GM21528 (cell line): ENCODE measurements around the gene NSRP1.
"Not testable (repeated sequence)": the region's sequence is repeated elsewhere in the genome, so short reads cannot be mapped to it uniquely, and the experiment has no call there.

Experiments used
- ATAC-seq: cut with Tn5 transposase; IDR thresholded peaks from one replicate; pipeline ENCODE4 v1.9.1; 2021; ENCODE audit warnings: mild to moderate bottlenecking, moderate library complexity; ENCODE audit not compliant: unreplicated experiment, low FRiP score

Gene NSRP1

DNA sequence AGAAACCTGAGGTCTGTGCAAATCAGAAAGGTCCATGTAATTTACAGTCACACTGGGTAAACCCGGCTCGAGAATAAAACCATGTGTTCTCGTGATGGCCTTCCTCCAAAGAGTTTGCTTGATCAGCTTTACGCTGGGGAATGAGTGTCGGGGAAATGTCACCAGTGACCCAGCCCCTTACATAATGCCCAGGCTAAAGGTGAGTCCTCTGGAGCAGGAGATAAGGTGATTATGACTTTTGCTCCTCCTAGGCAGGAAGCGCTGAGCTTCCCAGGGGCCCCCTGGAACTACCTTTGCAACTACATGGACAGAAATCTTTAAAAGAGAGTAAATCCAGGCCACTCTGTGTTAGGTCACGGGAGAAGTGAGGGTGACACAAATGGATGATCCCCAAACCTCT lies 103.2 kb downstream of the NSRP1 start:
- no peak for ATAC-seq

DNA sequence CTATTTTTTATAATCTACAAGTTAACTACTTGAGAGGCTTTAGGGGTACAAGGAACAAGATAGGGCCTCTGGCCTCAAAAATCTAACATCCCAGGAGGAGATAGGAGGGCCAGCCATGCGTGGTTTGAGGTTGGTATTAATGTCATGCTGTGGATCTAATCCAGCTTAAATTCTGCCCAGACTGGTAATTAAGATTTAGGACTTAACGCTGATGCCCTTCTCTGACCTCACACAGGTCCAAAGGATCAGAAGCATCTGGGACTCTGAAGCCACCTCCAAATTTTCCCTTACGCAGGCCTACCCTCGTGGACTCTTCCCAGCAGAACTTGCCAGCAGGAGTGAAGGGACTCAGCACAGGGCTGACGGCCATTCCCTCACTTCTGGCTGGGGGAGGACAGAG lies 103.8 kb downstream of the NSRP1 start:
- ATAC-seq: no peak

DNA sequence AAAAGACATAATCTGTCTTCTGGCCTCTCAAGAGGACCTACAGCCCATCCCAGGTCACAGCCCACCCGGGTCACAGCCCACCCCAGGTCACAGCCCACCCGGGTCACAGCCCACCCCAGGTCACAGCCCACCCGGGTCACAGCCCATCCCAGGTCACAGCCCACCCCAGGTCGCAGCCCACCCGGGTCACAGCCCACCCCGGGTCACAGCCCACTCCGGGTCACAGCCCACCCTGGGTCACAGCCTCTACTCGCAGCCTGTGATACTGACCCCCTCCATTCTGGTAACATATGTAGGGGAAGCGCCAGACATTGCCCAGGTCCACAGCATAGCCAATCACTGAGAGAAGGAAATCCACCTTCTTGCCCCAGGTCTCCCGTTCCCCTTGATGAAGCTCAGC lies 104.7 kb downstream of the NSRP1 start:
- ATAC-seq: no peak

DNA sequence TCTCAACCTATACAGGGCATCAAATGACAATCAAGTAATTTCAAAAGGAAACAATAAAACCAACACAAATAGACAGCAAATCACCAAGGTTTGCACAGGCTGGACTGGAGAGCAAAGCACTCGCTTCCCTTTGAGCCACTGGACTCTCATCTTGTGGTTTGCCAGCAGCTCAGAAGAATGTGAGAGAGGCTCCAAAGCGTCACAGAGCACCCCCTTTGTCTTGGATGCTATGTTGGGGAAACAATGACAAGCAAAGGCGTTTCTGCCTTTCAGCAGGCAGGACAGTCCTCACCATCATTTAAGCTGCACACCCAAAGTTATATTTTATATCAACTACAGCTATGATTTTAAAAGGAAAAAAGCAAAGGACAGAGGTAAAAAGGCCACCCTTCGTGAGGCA lies 105.6 kb downstream of the NSRP1 start:
- ATAC-seq: no peak

DNA sequence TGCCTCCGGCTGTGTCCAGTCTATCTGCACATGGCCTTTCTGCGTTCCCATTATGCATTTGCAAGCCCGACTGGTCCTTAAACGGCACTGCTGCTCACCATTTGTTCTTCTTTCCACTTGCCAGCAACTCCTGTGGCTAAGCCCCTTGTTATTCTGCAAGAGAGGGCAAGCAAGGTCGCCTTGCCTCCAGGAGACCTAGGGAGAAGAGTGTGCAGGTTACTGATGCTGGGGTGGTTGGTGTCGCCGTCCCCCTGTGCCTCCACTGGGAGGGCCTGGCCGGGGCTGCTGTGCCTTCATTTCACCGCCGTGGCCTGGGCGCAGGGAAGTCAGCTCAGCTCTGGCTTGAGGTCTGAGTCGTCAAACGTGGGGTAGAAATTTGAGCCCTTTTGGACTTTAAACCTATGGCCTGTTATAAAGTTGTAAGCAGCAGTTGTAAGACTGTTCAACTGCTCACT lies 106.1 kb downstream of the NSRP1 start:
- ATAC-seq: no peak

DNA sequence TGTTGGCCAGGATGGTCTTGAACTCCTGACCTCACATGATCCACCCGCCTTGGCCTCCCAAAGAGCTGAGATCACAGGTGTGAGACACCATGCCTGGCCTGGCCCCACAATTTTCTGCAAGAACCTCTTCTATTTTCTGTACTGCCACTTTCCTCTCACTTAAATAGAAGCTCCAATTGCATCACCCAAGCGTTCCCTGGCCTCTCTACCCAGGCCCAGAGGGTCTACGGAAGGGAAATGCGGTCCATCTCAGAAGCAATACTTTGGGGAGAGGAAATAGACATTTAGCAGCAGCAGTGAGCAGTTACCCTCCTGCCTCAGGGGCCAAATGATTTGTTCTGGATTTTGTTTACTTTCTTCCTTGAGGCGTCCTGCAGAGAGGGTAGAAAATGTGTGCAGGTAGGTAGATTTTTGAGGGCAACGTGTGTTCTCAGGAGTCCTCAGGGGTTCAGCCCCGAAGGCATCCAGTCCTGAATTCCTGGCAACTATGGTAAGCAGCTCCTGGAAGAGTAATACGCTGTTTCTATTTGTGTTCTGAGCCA lies 107.9 kb downstream of the NSRP1 start:
- no peak for ATAC-seq

DNA sequence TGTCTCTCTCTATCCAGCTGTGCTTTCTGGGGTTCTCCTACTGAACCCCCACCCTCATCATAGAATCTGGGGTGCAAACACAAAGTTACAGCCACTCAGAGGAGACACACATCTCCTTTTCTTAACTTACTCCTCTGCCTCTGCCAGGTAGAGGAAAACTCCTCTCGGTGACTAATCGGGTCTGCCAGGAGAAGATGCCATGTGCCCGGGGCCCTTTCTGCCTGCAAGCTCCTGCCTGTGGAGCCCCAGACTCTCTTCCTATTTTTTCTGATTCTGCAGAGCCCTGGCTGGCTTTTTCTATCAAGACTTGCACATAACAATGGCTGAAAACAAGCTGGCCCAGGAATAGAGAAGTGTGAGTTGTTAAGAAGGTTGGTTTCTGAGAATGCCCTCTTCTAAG lies 108.5 kb downstream of the NSRP1 start:
- ATAC-seq: no peak

DNA sequence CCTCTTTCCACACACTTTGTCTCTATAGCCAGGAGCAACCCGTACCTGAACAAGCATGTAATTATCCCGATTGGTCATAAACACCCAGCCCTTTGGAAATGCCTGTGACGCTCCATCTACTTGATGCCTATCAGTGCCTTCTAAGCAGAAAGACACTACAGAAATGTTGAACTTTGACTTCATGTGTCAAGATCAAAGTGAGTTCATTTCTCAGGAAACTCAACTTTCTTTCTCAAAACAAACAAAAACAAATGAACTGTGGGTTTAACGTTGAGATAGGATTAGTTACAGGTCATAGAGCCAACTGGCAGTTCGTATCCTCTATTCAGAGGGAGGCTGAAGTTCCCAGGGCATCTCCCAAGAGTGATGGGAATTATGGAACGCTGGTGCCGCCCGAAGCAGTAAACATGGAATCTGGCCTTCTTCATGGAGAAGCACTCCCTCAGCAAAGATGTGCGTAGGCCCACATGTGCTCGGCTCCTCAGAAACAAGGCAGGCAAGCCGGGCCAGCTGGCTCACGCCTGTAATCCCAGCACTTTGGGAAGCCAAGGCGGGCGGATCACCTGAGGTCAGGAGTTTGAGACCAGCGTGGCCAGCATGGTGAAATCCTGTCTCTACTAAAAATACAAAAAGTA lies 109.4 kb downstream of the NSRP1 start:
- no peak for ATAC-seq

DNA sequence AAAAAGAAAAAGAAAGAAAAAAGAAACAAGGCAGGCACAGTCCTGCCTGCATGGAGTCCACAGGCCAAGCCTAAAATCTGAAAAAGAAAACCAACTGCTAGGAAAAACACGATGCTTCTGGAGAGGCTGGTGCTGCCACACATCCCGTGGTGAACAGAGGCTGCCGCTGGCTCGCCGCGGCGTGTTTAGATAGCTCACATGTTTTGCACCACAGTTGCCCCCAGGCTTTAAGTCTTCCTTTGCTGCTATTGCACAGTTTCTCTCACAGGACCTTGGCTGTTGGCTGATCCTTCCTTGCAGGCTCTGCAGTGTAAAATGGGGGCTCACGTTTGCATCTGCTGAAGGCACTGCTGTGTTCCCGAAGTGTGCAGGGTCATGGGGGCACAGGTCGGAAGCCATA lies 110.3 kb downstream of the NSRP1 start:
- ATAC-seq: no peak

DNA sequence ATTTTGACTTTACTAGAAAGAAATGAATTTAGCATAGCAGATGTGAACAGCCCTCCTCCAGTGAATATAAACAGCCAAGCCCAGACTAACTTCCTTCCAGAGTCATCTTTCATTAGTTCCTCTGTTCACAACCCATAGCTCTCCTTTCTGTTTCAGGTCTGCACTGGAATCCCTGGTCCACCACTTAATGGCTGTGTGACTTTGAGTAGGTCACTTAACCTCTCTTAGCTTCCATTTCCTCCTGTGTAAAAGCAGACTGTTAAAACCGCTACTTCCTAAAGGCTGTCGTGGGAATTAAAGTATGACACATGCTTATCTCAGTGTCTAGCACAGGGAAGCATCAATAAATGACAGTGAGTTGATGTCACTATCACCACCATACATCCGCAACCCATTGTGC lies 111.4 kb downstream of the NSRP1 start:
- no peak for ATAC-seq

DNA sequence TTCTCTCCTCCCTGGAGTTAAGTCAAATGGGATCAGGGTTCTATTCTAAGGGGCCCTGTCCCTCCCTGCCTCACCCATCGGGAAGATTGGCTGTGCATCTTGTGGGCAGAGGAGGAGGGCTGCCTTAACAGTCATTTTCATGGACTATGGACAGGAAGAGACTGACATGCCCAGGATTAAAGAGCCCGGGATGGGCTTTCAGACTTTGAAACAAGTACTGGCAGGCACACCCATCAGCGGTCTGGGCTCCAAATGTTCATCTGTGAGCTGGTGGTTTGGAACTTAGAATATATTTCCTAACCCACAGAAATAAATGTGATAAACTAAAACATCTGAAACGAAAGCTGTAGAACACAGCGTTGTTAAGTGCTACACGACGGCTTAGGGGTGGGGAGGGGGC lies 112.4 kb downstream of the NSRP1 start:
- no peak for ATAC-seq

DNA sequence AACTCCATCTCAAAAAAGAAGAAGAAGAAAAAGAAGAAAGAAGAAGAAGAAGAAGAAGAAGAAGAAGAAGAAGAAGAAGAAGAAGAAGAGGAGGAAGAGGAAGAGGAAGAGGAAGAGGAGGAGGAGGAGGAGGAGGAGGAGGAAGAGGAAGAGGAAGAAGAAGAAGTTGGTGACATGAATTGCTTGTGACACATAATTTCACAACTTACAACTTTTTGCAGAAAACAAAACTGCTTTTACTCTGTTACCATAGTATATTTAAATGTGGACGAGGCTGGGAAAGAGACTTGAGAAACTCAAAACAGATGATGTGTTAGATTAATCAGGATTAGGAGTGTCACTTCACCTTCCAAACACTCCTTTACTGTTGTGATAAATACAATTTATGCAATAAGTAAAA lies 113.4 kb downstream of the NSRP1 start:
- not testable (repeated sequence) for ATAC-seq

DNA sequence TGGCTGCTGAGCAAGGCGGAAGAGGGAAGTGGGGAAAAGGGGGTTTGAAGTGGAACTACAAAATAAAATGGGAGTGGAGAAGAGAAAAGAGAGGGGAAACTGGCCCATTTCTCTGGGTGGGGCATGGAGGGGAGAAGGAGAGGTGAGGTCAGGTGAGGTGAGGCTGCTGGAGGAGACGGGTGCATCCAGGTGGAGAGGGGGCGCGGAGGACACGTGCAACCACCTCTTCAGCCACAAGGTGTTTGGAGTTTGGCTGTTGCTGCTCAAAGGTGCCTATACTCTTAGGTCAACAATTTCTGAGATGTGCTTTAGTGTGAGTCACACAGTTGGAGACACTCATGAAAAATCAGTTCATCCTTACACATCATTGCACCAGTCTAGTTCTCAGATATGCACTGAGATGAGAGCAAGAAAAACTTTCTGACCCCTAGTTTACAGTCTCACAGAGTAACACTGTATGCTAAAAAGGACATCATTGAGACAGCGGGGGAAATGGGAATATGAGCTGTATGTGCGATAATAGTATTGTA lies 114.0 kb downstream of the NSRP1 start:
- no peak for ATAC-seq

DNA sequence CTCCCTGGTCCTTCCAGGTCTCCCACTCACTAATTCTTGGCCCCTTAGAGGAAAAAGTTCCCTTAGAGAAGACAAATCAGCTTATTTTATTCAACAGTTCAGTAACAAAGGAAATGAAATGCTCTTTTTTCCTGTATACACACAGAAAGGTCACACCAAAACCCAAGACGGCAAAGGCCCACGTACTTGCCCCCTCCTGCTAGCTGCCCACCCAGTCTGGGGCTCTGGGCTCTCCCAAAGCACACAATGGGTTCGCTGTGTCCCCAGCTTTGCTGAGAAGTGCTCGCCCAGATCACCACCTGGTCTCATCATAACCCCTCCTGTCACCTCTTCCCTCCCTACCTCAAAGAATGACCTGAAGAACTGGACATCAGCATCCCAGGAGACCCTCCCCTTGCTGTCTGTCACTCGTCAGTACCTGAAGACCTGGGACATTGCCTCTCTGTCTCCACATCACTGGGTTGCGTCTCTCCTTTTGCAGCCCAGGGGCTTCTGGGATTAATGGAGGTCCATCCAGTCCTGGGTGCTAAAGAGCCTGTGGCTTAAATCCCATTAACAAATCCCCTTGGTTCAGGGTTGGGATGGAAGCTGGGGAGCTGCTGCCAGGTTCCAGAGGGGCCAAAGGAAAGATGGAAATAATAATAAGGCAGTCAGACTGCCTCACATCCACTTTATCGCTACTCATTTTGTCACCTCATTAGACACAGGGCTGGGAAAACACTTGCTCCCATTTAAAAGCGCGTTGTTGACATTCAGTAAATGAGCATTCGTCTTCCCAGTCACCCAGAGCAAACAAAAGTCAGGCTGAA lies 115.6 kb downstream of the NSRP1 start:
- ATAC-seq: no peak

DNA sequence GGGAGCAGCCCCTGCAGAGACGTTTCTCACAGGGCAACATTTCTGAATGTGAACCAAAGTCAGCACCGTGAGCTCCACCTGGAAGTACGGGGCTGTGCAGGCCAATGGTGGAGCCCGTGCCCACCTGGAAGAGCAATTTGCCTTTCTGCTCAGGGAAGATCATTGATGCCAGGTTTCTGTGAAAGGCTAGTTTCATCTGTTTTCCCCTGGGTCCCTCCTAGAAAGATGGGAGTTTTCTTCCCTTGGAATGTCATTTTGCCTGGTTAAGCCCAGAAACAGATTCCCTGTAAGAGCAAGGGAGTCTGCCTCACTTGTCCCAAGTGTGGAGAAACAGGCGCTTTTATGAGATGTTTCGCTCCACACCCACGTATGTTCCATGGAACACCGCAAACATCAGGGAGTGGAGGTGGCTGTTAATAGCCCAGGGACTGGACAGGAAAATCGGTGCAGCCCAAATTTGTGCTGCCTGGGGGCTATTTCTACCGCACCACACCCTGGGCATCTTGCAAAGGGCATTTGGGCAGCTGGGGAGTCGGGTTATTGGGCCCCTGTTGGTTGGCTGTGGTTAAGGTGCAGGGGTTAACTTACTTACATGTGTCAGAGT lies 116.3 kb downstream of the NSRP1 start:
- no peak for ATAC-seq

DNA sequence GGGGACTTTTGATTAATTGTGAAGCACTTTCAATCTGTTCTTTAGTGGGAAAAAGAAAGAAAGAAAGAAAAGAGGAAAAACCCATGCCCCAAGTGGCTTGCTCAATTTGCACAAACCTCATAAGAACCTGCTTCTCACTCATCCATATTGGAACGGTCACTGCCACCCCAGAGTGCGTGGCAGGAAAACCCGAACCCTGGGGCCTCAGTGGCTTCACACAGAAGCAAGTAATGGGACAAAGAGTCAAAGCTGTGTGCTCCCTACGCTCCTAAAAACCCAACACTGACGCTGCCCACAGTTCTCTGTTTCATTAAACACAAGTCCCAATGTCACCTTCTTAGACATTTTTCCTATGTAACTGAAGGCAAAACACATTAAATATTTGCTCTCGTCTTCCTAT lies 117.7 kb downstream of the NSRP1 start:
- ATAC-seq: no peak

DNA sequence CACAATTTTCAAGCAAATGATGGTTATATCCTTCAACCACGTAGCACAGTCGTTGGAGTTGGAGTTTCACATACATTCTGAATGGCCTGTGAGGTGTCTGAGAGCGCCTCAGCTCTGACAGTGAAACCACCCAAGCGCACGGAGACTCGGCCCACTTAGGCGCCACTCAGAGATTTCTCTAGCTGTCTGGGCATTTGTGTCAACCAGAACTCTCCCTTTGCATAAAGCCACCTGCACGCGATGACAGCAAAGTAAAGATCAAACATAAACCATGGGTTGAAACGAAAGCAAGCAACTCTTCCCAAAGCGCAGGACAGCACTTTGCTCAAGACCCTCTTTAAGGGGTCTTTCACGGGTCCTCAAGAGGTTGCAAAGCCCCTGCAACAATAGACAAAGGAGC lies 118.3 kb downstream of the NSRP1 start:
- no peak for ATAC-seq

DNA sequence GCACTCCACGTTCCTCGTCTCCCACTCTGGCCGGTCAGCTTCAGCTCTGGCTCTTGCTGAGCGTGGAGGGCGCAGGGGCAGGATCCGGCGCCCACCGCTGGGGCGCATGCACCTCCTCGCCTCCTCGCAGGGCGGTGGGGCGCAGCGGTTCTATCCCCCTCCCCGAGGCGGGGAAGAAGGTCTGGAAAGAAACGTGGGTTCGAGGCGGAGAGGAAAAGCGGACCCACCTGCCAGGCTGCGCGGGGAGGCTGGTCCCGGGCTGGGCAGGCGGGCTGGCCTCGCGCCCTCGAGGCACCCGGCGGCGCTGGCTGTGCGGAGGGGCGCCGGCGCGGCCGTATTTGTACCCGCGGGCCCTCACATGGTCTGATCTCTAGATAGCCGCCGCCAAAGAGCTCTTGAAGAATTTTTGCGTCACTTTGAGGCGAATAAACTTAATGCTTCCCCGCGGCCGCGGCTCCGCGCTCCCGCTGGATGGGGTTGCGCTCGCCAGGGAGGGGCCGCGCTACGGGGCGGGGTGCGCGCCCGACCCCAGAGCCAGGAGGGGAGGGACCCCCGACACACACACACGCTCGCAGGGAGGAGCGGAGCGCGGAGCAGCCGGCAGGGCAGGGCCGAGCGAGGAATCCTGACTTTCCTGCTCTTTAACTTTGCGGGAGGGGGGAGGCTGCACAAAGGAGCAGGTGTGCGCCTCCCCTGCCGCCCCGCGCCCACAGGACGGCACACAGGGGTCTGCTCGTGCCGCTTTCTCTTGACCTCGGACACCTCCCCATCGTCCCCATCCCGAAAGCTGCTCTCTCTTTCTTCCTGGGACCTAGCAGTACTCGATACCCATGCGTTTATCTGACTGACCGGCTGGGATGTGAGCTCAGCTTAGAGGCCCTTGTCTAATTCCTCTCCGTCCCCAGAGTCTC lies 119.0 kb downstream of the NSRP1 start, which contains the start of gene SLC6A4:
Gene SLC6A4 (minus strand): TSS at position 312 of the 911 bp plus-strand sequence. CDS start 13,739 bp downstream, outside the sequence.
- ATAC-seq: no peak
